ENCODE results near the gene DROSHA.

Gene DROSHA

DNA sequence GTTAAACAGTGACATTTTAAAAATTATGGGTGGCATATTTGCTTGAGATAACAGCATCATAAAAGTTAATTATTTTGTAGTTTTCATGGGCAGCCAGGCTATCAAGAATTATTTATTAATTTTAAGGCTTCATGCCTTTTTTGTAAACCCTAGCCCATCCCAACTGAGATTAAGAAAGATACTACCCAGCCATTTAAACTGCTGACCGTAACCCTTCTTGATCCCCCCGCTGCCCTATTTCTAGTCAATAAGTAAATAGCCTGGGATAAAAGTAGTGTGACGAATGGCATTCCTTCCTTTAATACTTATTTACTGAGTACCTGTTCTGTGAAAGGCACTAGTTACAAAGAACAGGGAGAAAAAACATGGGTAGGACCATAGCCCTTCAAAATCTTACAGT lies 88.3 kb downstream of the DROSHA start:
- TF ChIP-seq MYC (IDR thresholded peaks at IDR 0.05; ENCODE audit: low read depth, low read length) (no peak), MAX (IDR thresholded peaks at IDR 0.05; ENCODE audit: low read depth, low read length) (no peak), POLR2A (IDR thresholded peaks at IDR 0.05; ENCODE audit: extremely low read depth, insufficient read length) (no peak), CTCF (IDR thresholded peaks at IDR 0.05; ENCODE audit: low read depth, low read length) (no peak)
- no peak for DNase-seq (ENCODE audit: low read depth)
- H3K4me3 ChIP-seq (ENCODE audit: low read depth, low read length) = no peak overlapping the region

DNA sequence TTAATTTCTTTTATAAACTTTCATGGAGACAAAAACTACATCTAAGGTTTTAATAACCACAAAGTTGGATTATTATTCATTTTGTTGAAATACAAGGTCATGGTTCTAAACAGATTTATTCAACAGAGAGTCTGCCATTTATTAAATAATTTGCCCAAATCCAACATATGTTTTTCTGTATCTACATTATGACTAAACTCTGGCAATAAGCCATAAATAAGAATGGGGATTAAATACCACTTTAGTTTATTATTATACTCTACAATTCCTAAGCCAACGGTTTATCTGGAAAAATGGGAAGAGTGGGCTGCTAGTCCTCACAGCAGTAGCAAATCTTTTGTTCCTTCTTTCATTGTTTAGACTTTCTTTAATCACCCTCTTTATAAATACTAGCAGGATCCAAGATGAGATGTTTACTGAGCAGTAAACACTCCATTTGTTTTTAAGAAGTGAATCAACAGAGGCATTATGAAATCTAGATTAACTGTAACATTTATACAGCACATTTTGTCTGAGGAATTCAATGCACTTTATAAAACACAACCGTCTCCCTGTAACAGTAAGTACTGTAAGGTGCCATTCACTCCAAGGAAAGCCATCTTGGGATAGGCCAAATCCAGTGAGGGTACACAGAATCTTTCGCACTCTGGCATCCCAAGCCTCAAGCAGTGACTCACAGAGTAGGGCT lies 89.7 kb downstream of the DROSHA start:
- no peak for TF ChIP-seq MYC (IDR thresholded peaks at IDR 0.05; ENCODE audit: low read depth, low read length)
- no peak for TF ChIP-seq MAX (IDR thresholded peaks at IDR 0.05; ENCODE audit: low read depth, low read length)
- no peak for TF ChIP-seq POLR2A (IDR thresholded peaks at IDR 0.05; ENCODE audit: extremely low read depth, insufficient read length)
- no peak for TF ChIP-seq CTCF (IDR thresholded peaks at IDR 0.05; ENCODE audit: low read depth, low read length)
- DNase-seq (ENCODE audit: low read depth) = no peak
- H3K4me3 ChIP-seq (ENCODE audit: low read depth, low read length) = no peak overlapping the region

- TF ChIP-seq MYC (IDR thresholded peaks at IDR 0.05; ENCODE audit: low read depth, low read length) (no peak), CTCF (IDR thresholded peaks at IDR 0.05; ENCODE audit: low read depth, low read length) (no peak), POLR2A (IDR thresholded peaks at IDR 0.05; ENCODE audit: extremely low read depth, insufficient read length) (no peak), MAX (IDR thresholded peaks at IDR 0.05; ENCODE audit: low read depth, low read length) (no peak)
- DNase-seq (ENCODE audit: low read depth) = no peak
- no peak overlapping the region for H3K4me3 ChIP-seq (ENCODE audit: low read depth, low read length)
These were observed 95.0 kb downstream of the DROSHA start for GRCh38 chr5:31436851-31437250.

DNA sequence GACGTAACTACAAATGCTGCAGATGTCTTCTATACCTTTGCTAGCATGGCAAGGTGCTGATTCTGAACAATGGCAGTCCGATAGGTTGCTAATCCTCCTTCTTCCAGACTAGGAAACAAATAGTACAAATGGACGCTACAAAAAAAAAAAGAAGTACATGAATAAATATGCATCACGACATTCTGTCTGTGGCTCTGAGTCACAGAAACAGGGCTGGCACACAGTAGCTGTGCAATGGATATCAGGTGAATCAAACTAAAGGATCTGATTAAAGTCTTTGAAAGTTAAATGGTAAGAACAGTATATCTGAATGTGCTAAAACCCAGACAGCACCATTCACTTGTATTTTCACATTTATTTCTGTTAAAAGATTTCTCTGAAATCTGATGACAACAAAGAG lies 96.2 kb downstream of the DROSHA start:
- no peak for DNase-seq (ENCODE audit: low read depth)
- no peak overlapping the region for H3K4me3 ChIP-seq (ENCODE audit: low read depth, low read length)
- TF ChIP-seq POLR2A (IDR thresholded peaks at IDR 0.05; ENCODE audit: extremely low read depth, insufficient read length) = no peak
- TF ChIP-seq CTCF (IDR thresholded peaks at IDR 0.05; ENCODE audit: low read depth, low read length) = no peak
- TF ChIP-seq MYC (IDR thresholded peaks at IDR 0.05; ENCODE audit: low read depth, low read length) = no peak
- no peak for TF ChIP-seq MAX (IDR thresholded peaks at IDR 0.05; ENCODE audit: low read depth, low read length)

DNA sequence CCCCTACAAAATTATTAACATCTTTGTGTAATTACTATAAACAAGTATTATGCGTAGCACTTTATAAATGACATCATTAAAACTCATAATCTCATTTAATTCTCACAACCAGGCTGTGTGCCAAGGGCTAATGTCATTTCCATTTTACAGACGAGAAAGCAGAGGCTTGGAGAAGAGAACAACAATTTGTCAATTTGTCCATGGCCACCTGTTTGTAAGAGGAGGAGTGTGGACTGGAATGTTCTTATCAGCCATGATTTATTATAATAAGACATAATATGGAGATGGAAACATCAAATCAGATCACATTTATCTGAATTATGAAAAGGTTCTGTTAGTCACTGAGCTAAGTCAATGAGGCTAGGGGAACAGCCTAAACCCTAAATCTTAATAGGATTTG lies 97.0 kb downstream of the DROSHA start:
- no peak for DNase-seq (ENCODE audit: low read depth)
- TF ChIP-seq MYC (IDR thresholded peaks at IDR 0.05; ENCODE audit: low read depth, low read length) (no peak), CTCF (IDR thresholded peaks at IDR 0.05; ENCODE audit: low read depth, low read length) (no peak), MAX (IDR thresholded peaks at IDR 0.05; ENCODE audit: low read depth, low read length) (no peak), POLR2A (IDR thresholded peaks at IDR 0.05; ENCODE audit: extremely low read depth, insufficient read length) (no peak)
- no peak overlapping the region for H3K4me3 ChIP-seq (ENCODE audit: low read depth, low read length)

Data from NB4 (cell line).